ENCODE data around the gene ZNF837. TPM values are rescaled to one million over a fixed set of nuclear protein-coding genes. Genes with fewer than 3 reads are reported as not detected.

ZNF837 gene
- total and polyA plus RNA-seq, 2 donors (not counting 1 experiment from before 2014, with no cell fraction given): 4.2 to 4.9 TPM

GRCh38 chr19:58345558-58345957 is 35.3 kb downstream of the ZNF837 start:
- no peak overlapping the region for H3K27ac ChIP-seq (ENCODE audit: low read length in 2 of 2)
- H3K27me3 ChIP-seq (replicated peaks in 1 of 4; ENCODE audit: control extremely low read depth in 1 of 4, control insufficient read depth in 3 of 4, insufficient read depth in 4 of 4, low read length in 3 of 4): no peaks in the 10 kb centered on the region
- TF ChIP-seq EZH2 (IDR thresholded peaks at IDR 0.05; ENCODE audit: borderline replicate concordance, insufficient read depth, low read depth, low read length, poor library complexity, severe bottlenecking): no peak
- TF ChIP-seq CTCF (IDR thresholded peaks at IDR 0.05): no peak
- intact Hi-C loops (cut with micrococcal nuclease): loop anchor here (5.0 kb wide), 1 partner anchor 62 kb away; the partner anchor contains the start of gene ZNF584
- peaks cover 16 to 28% of the 10 kb centered on the region in 2 donors for H3K4me1 ChIP-seq (ENCODE audit: control insufficient read depth in 2 of 2, insufficient read depth in 2 of 2, low read length in 2 of 2)
- peaks cover under 1% of the 10 kb centered on the region for H4K20me1 ChIP-seq (ENCODE audit: control insufficient read depth, insufficient read depth, low read length, poor library complexity, severe bottlenecking)
- peaks cover 0 to 8% (median 0%) of the 10 kb centered on the region in 3 donors for H3K9me3 ChIP-seq (ENCODE audit: control extremely low read depth in 1 of 3, control insufficient read depth in 2 of 3, insufficient read depth in 1 of 3, low read length in 2 of 3)
- 100% methylated on average over 2 of the region's 5 CpGs for WGBS (ENCODE audit: insufficient coverage)
- H3K9me3 Mint-ChIP-seq (ENCODE audit: insufficient read depth): no peaks in the 10 kb centered on the region
- peaks cover 27% of the 10 kb centered on the region for H3K4me1 Mint-ChIP-seq
- H3K4me3 Mint-ChIP-seq: peak overlapping the region; percentile 96
- H3K27ac Mint-ChIP-seq: peak overlapping the region; percentile 71
- ChIA-PET CTCF (no interaction called here), POLR2A (no interaction called here)
- H2AFZ ChIP-seq (ENCODE audit: insufficient read depth, low read depth, low read length, poor library complexity, severe bottlenecking): no peak overlapping the region
- H3K79me2 ChIP-seq (ENCODE audit: control insufficient read depth, insufficient read depth, low read length): peaks cover 6% of the 10 kb centered on the region
- no peak overlapping the region for H3K4me2 ChIP-seq (replicated peaks; ENCODE audit: low read depth, low read length, poor library complexity, severe bottlenecking)
- no peak overlapping the region for H3K4me3 ChIP-seq (ENCODE audit: control extremely low read depth in 1 of 5, extremely low read depth in 1 of 5, insufficient read depth in 1 of 5, low read depth in 2 of 5, low read length in 4 of 5)
- H3K9ac ChIP-seq (ENCODE audit: low read length): no peak overlapping the region
- no peaks in the 10 kb centered on the region for H3K27me3 Mint-ChIP-seq
- no peak for DNase-seq
- ATAC-seq (ENCODE audit: low read depth): no peak
- no peaks in the 10 kb centered on the region for H3K36me3 ChIP-seq (replicated peaks in 1 of 2; ENCODE audit: control extremely low read depth in 1 of 2, control insufficient read depth in 1 of 2, extremely low read depth in 1 of 2, insufficient read depth in 2 of 2, low read length in 1 of 2)

- Mint-ChIP-seq H3K27me3 (no peaks in the 10 kb centered on the region), H3K4me3 (no peak overlapping the region), H3K27ac (no peak overlapping the region), H3K4me1 (no peaks in the 10 kb centered on the region), H3K9me3 (ENCODE audit: insufficient read depth) (no peaks in the 10 kb centered on the region)
- WGBS (ENCODE audit: insufficient coverage): 95% methylated on average over 29 of the region's 30 CpGs
- intact Hi-C loops (cut with micrococcal nuclease): no loop called here
- Histone ChIP-seq H3K79me2 (ENCODE audit: control insufficient read depth, insufficient read depth, low read length) (peaks cover 4% of the 10 kb centered on the region), H3K27ac (ENCODE audit: low read length in 2 of 2) (no peak overlapping the region), H3K9ac (ENCODE audit: low read length) (no peak overlapping the region), H3K4me1 (ENCODE audit: control insufficient read depth in 2 of 2, insufficient read depth in 2 of 2, low read length in 2 of 2) (no peaks in the 10 kb centered on the region), H4K20me1 (ENCODE audit: control insufficient read depth, insufficient read depth, low read length, poor library complexity, severe bottlenecking) (no peaks in the 10 kb centered on the region), H3K9me3 (ENCODE audit: control extremely low read depth in 1 of 3, control insufficient read depth in 2 of 3, insufficient read depth in 1 of 3, low read length in 2 of 3) (peaks cover 0 to 16% (median 0%) of the 10 kb centered on the region in 3 donors), H3K4me3 (ENCODE audit: control extremely low read depth in 1 of 5, extremely low read depth in 1 of 5, insufficient read depth in 1 of 5, low read depth in 2 of 5, low read length in 4 of 5) (no peak overlapping the region), H3K27me3 (replicated peaks in 1 of 4; ENCODE audit: control extremely low read depth in 1 of 4, control insufficient read depth in 3 of 4, insufficient read depth in 4 of 4, low read length in 3 of 4) (no peaks in the 10 kb centered on the region), H3K36me3 (replicated peaks in 1 of 2; ENCODE audit: control extremely low read depth in 1 of 2, control insufficient read depth in 1 of 2, extremely low read depth in 1 of 2, insufficient read depth in 2 of 2, low read length in 1 of 2) (peaks cover 2 to 34% of the 10 kb centered on the region in 2 experiments), H3K4me2 (replicated peaks; ENCODE audit: low read depth, low read length, poor library complexity, severe bottlenecking) (no peak overlapping the region), H2AFZ (ENCODE audit: insufficient read depth, low read depth, low read length, poor library complexity, severe bottlenecking) (no peak overlapping the region)
- ATAC-seq (ENCODE audit: low read depth) (no peak), DNase-seq (no peak)
- CTCF ChIA-PET: no interaction called here
- TF ChIP-seq EZH2 (IDR thresholded peaks at IDR 0.05; ENCODE audit: borderline replicate concordance, insufficient read depth, low read depth, low read length, poor library complexity, severe bottlenecking): no peak
- TF ChIP-seq CTCF (IDR thresholded peaks at IDR 0.05): no peak
- POLR2A ChIA-PET: no interaction called here
Measured at GRCh38 chr19:58338825-58339558, 41.8 kb downstream of the ZNF837 start.
